GM21619 (cell line): ENCODE results near the gene TRIM2.
A peak's percentile ranks its signal among the peaks of the same experiment; 100 is the strongest.

Source experiments
- ATAC-seq: cut with Tn5 transposase; IDR thresholded peaks from one replicate; pipeline ENCODE4 v1.9.1; 2021; ENCODE audit not compliant: unreplicated experiment

Gene TRIM2

GRCh38 chr4:153325558-153325957, 121.3 kb downstream of the TRIM2 start:
- ATAC-seq = no peak

- no peak for ATAC-seq
Measured at GRCh38 chr4:153326513-153326912, 122.3 kb downstream of the TRIM2 start.

GRCh38 chr4:153327247-153327646, 123.0 kb downstream of the TRIM2 start:
- ATAC-seq = no peak

DNA sequence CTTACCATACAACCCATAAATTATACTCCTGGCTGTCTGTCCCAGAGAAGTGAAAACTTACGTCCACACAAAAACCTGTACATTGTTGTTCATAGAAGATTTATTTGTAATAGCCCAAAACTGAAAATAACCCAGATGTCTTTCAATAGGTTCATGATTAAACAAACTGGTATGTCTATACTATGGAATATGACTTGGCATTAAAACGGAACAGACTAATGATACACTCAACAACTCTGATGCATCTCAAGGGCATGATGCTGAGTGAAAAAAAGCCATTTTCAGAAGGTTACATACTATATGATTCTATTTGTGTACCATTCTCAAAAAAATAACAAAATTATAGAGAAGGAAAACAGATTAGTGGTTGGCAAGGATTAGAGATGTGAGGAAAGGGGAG, 128.7 kb downstream of the TRIM2 start:
- no peak for ATAC-seq

DNA sequence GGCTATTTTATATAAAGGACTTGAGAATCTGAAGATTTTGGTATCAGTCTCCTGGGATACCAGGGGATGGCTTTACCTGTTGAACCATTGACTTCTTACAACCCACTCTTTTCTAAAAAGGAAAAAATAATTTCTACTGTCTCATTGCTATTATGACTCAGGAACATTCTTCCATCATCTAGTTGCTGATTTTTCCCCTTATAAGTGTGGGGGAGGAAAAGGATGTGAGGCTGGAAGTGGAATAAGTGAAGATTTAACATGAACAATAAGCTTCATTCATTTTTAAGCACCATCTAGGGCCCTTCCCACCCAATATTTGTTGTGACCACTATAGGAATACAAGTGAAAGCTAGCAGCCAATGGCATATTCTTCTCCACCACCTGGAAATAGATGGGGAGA, 129.6 kb downstream of the TRIM2 start:
- ATAC-seq = no peak

GRCh38 chr4:153335665-153336064, 131.4 kb downstream of the TRIM2 start:
- ATAC-seq = no peak

GRCh38 chr4:153337686-153338085, 133.4 kb downstream of the TRIM2 start:
- no peak for ATAC-seq

DNA sequence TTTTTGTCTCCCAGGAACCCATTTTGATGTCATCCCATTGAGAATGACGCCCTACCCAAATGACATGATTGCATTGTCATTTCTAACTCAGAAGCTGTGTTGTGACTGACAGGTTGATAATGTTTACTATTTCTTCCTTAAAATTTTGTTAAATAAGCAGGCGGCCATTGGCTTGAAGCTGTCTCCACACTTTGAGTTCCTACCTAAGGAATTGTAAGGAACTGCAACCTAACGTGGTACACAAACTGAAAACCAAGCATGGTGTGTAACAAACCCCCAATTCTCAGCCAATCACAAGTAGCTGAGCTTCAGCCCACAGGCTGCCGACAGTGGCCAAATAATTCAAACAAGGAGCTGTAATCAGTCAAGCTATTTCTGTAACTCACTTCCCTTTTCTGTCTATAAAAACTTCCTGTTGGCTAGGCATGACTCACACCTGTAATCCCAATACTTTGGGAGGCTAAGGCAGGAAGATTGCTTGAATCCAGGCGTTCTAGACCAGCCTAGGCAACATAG, 137.4 kb downstream of the TRIM2 start:
- no peak for ATAC-seq

GRCh38 chr4:153342751-153343552, 138.7 kb downstream of the TRIM2 start:
- no peak for ATAC-seq

- peak; percentile 77 for ATAC-seq
Measured at GRCh38 chr4:153344131-153345011, 140.1 kb downstream of the TRIM2 start, which contains the start of gene MND1. Gene MND1, plus strand, starts transcription at chr4:153344688. Its CDS starts 50 bp downstream, at chr4:153344738.

DNA sequence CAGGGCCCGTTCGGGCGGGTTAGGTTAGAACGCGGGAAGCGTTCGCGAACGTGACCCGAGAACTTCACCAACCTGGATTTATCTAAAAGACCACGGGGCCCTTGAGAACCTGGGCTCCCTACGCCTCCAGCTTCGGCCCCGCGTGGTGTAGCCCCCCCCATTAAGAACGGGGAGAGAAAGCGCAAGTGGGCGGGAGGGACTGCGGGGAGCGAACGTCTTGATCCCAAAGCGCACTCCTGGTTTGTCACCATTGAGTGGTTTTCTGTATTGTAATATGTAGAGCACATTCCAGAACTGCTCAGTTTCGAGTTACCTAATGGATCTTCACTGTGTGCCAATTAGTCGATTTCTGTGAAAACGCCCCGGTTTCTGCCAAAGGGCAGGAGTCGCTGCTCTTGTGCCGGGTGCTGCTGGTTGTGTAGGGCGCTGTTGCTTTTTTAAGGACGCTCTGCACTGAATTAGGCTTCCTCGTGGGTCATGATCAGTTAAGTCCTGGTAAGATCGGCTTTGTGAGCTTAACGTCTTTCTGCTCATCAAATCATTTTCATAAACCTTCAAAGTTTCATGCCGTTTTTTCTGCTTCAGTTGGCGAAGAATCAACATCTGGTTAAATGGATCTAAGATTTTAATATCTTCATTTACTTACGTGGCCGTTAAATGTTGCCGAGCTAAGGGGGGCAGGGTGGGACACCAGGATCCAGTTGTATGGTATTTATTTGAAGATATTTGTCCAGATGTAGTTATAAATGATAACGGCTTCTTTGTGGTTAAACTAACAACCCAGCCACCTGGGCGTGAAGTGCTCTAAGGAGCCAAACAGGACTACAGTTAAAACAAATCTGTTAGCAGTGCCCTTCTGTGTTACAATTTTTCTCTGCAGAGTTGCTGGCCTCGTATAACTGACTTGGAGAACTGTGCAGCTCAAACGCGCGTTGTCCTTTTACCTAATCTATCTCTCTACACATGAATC, 141.1 kb downstream of the TRIM2 start:
- peak; percentile 32 for ATAC-seq

DNA sequence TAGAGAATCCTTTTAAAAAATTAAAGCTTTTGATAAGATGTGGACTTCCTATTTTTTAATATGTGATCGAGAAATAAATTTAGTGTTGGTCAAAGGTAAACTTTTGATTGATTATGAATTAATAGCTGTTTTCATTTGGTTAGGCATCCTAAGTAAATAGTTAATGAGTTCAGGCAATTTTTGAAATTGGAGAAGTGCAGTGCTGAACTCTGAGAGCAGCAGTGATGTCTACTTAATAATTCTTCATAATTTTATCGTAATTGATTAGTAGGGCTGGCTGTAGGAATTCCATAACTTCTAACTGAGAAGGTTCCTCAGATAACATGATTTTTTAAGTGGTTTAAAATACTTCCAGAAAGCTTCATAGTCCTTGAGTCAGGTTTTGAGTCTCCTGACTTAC, 141.8 kb downstream of the TRIM2 start:
- no peak for ATAC-seq

DNA sequence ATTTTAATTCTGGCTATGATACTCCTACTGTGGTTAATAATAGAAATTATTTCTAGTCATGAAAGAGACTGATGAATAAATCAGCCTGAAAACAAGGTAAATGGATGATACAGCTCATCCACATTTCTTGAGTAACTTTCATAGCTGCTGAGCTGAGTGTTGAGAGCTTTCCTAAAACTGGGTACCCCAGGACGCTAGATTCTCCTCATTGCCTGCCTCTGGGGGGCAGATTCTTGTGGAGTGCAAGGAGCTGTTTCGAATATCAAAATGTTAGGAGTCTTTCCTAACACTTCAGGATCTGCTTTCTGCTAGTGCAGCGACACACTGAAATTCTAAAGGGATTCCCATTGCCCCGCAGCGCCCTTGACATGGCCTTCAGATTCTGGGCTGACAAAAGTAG, 142.3 kb downstream of the TRIM2 start:
- ATAC-seq = no peak

GRCh38 chr4:153347117-153347516, 142.9 kb downstream of the TRIM2 start:
- ATAC-seq = no peak

GRCh38 chr4:153348006-153348405, 143.8 kb downstream of the TRIM2 start:
- no peak for ATAC-seq

DNA sequence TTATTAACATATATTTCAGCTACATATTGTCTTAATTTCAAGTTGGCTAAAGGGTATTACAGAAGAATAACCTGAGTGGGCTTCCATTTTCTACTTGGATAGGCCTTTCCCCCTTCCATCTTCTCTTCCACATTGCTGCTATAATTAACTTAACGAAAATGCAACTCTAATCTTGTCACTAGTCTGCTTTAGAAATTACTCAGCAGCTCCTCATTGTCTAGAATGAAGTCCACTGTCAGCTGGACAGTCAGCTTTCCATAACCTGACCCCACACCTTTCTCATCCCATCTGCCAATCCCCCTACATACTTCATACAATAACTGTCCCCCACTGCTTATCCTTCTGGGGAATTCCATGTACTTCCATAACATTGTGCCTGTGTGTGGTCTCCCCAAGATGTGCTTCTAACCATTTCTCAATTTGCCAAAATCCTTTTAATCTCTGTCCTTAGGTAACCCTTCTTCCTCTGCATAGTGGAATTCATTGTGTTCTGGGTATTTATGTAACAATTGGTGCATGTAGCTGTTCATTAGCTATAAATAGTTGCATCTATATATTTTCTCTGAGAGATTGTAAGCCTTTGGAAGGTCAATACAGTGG, 145.1 kb downstream of the TRIM2 start:
- ATAC-seq = no peak

DNA sequence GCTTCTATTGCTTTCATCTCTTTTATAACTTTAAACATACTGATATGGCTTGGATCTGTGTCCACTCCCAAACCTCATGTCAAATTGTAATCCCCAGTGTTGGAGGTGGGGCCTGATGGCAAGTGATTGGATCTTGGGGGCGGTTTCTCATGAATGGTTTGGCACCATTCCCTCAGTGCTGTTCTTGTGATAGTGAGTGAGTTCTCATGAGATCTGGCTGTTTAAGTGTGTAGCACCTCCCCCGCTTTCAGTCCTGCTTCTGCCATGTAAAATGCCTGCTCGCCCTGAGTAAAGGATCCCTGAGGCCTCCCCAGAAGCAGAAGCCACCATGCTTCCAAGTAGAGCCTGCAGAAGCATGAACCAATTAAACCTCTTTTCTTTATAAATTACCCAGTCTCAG, 157.9 kb downstream of the TRIM2 start:
- ATAC-seq = no peak

DNA sequence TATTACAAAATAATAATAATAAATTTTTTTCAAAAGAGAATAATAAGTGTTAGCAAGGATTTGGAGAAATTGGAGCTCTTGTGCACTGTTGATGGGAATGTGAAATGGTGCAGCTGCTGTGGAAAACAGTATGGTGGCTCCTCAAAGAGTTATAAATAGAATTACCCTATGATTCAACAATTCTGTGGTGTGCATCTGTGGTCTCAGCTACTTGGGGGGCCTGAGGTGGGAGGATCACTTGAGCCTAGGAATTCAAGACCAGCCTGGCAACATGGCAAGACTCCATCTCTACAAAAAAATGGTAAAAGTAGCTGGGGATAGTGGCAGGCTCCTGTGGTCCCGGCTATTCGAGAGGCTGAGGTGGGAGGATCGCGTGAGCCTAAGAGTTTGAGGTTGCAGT, 159.8 kb downstream of the TRIM2 start:
- ATAC-seq = no peak

GRCh38 chr4:153365003-153365402, 160.8 kb downstream of the TRIM2 start:
- ATAC-seq = no peak

DNA sequence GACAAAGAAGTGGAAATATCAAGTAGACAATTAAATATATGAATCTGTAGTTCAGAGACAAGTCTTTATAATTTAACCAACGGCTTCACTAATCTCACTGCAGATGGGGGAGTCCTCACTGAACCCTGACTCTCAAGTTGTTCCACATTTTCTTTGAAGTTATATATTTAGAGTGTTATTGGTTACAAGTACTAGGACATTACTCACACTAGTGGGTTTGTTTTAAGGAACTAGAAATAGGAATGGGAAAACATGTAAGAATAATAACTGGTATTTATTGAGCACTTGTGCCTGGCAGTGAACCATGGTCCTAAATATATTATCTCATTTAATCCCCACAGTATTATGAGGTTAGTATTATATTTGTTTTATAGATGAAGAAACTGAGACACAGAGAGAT, 162.2 kb downstream of the TRIM2 start:
- ATAC-seq = no peak
